ENCODE measurements around the gene CACNG4. TPM values are rescaled to one million over a fixed set of nuclear protein-coding genes. Genes with fewer than 3 reads are reported as not detected.

Gene CACNG4
- total RNA-seq, 1 donor from 2014 or later, result 5.1 TPM

DNA sequence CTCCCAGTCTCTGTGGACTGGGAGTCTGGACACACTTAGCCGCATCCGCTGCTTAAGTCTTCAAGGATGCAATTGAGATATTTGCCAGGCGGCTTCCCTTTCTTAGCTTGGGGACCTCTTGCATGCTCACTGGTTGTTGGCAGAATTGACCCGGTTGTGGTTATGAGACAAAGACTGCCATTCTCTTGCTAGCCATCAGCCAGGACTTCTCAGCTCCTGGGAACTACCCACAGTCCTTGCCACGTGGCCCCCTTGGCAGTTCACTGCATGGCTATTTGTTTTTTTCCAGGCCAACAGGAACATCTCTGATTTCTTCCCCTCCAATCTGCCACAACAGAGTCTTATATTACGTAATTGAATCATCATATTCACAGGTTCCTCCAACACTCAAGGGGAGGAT, 25.5 kb downstream of the CACNG4 start:
- no peaks in the 10 kb centered on the region for H3K9me3 ChIP-seq
- H3K4me3 ChIP-seq, result no peak overlapping the region
- TF ChIP-seq, protein P1, sequence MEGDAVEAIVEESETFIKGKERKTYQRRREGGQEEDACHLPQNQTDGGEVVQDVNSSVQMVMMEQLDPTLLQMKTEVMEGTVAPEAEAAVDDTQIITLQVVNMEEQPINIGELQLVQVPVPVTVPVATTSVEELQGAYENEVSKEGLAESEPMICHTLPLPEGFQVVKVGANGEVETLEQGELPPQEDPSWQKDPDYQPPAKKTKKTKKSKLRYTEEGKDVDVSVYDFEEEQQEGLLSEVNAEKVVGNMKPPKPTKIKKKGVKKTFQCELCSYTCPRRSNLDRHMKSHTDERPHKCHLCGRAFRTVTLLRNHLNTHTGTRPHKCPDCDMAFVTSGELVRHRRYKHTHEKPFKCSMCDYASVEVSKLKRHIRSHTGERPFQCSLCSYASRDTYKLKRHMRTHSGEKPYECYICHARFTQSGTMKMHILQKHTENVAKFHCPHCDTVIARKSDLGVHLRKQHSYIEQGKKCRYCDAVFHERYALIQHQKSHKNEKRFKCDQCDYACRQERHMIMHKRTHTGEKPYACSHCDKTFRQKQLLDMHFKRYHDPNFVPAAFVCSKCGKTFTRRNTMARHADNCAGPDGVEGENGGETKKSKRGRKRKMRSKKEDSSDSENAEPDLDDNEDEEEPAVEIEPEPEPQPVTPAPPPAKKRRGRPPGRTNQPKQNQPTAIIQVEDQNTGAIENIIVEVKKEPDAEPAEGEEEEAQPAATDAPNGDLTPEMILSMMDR (IDR thresholded peaks at IDR 0.05), result no peak
- no peaks in the 10 kb centered on the region for H3K4me1 ChIP-seq
- ATAC-seq, result no peak
- intact Hi-C loops (cut with DNase I), result no loop called here
- DNase-seq, result no peak
- no peak overlapping the region for H3K27ac ChIP-seq
- H3K27me3 ChIP-seq (ENCODE audit: low read depth), result no peaks in the 10 kb centered on the region
- H3K36me3 ChIP-seq, result no peaks in the 10 kb centered on the region

DNA sequence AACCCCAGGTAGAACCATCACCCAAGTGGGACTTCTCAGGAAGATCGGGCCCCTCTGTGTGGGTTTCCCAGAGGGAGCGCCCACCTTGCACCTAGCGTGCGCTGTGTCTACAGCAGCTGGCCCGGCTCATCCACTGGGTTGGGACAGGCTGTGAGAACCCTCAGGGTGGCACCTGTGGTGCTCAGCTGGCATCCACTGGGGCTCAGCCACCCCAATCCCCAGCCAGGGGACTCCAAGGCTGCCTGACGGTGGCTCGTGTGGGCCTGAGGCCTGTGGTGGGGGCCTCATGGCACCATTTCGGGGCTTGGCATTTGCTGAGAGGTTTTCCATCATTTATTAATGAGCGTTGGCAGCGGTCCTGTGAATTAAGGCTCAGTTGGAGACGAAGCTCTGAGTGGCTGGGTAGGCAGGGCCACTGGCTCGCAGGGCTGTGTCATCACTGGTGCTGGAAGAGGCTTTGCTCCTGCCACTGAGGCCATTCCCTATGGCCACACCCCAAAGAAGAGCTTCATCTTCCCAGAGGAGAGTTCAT, 28.5 kb downstream of the CACNG4 start:
- no peaks in the 10 kb centered on the region for H3K4me1 ChIP-seq
- DNase-seq, result no peak
- intact Hi-C loops (cut with DNase I), result no loop called here
- ATAC-seq, result no peak
- TF ChIP-seq, protein P1 (IDR thresholded peaks at IDR 0.05), result no peak
- H3K9me3 ChIP-seq, result no peaks in the 10 kb centered on the region
- no peak overlapping the region for H3K27ac ChIP-seq
- H3K36me3 ChIP-seq, result no peaks in the 10 kb centered on the region
- no peak overlapping the region for H3K4me3 ChIP-seq
- no peaks in the 10 kb centered on the region for H3K27me3 ChIP-seq (ENCODE audit: low read depth)

DNA sequence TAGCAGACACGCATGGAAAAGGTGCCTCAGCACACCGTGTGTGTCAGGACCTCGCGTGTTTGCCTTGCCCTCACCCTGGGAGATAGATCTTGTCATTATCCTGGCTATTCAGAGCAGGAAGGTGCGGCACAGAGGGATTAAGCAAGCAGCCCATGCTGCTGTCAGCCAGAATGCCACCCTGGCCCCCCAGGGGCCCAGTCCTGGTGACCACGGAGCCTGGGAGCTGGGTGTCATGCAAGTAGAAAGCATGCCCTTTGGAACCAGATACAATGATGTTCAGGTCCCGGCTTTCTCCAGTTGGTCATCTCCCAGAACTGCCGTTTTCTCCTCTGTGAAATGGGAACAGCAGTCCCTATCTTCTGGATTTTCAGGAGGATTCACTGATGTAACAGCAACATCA, 29.9 kb downstream of the CACNG4 start:
- Histone ChIP-seq H3K4me3 (no peak overlapping the region), H3K9me3 (no peaks in the 10 kb centered on the region), H3K4me1 (no peaks in the 10 kb centered on the region), H3K36me3 (no peaks in the 10 kb centered on the region), H3K27me3 (ENCODE audit: low read depth) (no peaks in the 10 kb centered on the region), H3K27ac (no peak overlapping the region)
- DNase-seq (no peak), ATAC-seq (no peak)
- TF ChIP-seq, protein P1 (IDR thresholded peaks at IDR 0.05), result no peak
- intact Hi-C loops (cut with DNase I), result no loop called here

DNA sequence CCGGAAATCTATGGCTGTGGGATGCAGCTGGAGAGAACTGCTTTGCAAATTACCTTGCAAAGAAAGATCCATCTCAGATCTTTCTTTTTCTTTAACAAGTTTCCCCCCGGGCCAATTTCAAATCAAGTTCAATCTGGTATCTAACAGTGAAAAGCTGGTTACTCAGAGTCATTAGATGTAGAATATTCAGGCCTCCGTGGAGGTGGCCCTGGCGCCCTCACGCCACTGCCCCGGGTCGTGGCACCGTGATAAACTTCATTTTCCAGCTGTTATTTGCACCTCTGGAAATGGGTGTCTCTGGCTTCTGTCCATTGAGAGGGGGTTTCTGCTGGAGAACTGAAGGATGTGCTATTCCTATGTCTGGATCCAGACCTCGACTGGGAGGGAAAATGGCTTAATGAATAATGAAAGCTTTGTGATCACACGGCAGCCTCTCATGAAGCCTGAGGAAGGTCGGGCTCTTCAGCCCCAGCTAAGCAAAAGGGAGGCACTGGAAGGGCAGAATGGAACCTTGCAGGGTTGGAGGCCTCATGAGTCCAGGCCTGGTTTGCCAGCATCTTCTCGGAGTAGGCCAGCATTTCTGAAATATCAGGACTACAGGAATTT, 30.5 kb downstream of the CACNG4 start:
- Histone ChIP-seq H3K36me3 (no peaks in the 10 kb centered on the region), H3K27me3 (ENCODE audit: low read depth) (no peaks in the 10 kb centered on the region), H3K4me1 (no peaks in the 10 kb centered on the region), H3K4me3 (no peak overlapping the region), H3K27ac (no peak overlapping the region), H3K9me3 (no peaks in the 10 kb centered on the region)
- DNase-seq (no peak), ATAC-seq (no peak)
- TF ChIP-seq, protein P1 (IDR thresholded peaks at IDR 0.05), result no peak
- intact Hi-C loops (cut with DNase I), result no loop called here

DNA sequence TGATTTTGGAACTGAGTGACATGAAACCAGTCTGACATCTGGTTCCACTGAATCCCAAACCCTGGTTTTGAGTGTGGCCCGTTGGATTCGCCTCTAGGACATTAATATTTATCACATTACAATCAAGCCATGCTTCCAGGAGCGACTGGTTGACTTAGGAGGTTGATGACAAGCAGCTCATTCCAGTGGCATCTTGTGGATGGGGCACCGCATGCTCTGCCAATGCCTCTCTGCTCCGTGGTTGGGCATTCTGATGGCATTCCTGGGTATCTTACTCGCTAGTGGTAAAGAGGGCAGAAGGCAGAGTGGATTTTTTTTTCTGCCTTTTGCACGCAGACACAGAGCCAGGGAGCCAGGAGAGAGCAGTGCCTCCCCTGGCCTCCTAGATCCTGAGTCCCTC, 31.4 kb downstream of the CACNG4 start:
- no peaks in the 10 kb centered on the region for H3K9me3 ChIP-seq
- H3K27me3 ChIP-seq (ENCODE audit: low read depth), result no peaks in the 10 kb centered on the region
- intact Hi-C loops (cut with DNase I), result no loop called here
- DNase-seq (no peak), ATAC-seq (no peak)
- H3K27ac ChIP-seq, result no peak overlapping the region
- TF ChIP-seq, protein P1 (IDR thresholded peaks at IDR 0.05), result no peak
- no peaks in the 10 kb centered on the region for H3K4me1 ChIP-seq
- H3K4me3 ChIP-seq, result no peak overlapping the region
- H3K36me3 ChIP-seq, result no peaks in the 10 kb centered on the region
